Measurements from ENCODE around the gene GORASP2.

DNA sequence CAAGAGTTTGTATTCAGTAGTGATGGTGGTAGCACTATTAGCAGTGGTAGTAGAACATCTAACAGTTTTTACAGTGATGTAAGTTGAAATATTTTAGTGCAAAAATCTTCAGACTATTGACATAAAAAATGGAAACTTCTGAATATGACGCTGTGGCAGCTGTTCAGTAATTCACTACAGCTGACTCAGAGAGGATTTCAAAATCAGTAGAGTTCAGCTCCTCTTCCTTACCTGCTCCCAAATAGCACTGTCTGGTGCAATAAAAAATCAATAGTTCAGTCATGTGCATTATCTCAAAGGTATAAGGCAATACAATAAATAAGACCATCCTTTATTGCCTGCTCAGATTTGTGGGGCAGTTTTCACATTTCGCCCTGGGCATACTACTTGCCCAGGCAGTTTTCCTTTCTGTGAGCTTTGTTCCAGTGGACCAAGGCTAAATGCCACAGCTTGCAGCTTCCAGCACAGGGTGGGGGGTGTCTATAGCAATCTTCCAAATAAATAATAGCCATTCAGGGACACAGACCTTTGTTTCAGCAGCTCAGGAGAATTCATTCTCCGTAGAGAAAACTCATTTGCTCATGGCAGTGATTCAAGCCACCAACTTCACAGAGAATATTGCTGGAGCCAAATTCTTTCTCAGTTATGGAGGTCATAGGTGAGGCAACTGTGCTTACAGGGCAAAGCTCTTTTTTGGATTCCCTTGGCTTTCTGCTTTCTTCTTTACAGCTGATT, 33.9 kb upstream of the GORASP2 start:
- no peak for TF ChIP-seq POLR2A (IDR thresholded peaks at IDR 0.05)
- TF ChIP-seq, protein P1, sequence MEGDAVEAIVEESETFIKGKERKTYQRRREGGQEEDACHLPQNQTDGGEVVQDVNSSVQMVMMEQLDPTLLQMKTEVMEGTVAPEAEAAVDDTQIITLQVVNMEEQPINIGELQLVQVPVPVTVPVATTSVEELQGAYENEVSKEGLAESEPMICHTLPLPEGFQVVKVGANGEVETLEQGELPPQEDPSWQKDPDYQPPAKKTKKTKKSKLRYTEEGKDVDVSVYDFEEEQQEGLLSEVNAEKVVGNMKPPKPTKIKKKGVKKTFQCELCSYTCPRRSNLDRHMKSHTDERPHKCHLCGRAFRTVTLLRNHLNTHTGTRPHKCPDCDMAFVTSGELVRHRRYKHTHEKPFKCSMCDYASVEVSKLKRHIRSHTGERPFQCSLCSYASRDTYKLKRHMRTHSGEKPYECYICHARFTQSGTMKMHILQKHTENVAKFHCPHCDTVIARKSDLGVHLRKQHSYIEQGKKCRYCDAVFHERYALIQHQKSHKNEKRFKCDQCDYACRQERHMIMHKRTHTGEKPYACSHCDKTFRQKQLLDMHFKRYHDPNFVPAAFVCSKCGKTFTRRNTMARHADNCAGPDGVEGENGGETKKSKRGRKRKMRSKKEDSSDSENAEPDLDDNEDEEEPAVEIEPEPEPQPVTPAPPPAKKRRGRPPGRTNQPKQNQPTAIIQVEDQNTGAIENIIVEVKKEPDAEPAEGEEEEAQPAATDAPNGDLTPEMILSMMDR (IDR thresholded peaks at IDR 0.05), result no peak
